ENCODE data around the gene TGFBR3.

The TGFBR3 gene

GRCh38 chr1:91829293-91830153 is 56.4 kb downstream of the TGFBR3 start:
- Histone ChIP-seq H3K9ac (ENCODE audit: low read length) (no peak overlapping the region), H3K4me3 (ENCODE audit: low read length) (no peak overlapping the region), H3K36me3 (ENCODE audit: control insufficient read depth, low read depth, low read length) (no peaks in the 10 kb centered on the region), H3K4me1 (ENCODE audit: control insufficient read depth, low read depth, low read length) (no peaks in the 10 kb centered on the region), H3K9me3 (ENCODE audit: control insufficient read depth, low read depth, low read length) (no peaks in the 10 kb centered on the region), H3K27ac (ENCODE audit: low read length) (no peak overlapping the region), H3K27me3 (ENCODE audit: control insufficient read depth, insufficient read depth, low read length) (no peaks in the 10 kb centered on the region)

GRCh38 chr1:91828583-91829281 is 57.2 kb downstream of the TGFBR3 start:
- Histone ChIP-seq H3K36me3 (ENCODE audit: control insufficient read depth, low read depth, low read length) (no peaks in the 10 kb centered on the region), H3K27ac (ENCODE audit: low read length) (no peak overlapping the region), H3K4me1 (ENCODE audit: control insufficient read depth, low read depth, low read length) (no peaks in the 10 kb centered on the region), H3K9ac (ENCODE audit: low read length) (no peak overlapping the region), H3K27me3 (ENCODE audit: control insufficient read depth, insufficient read depth, low read length) (no peaks in the 10 kb centered on the region), H3K9me3 (ENCODE audit: control insufficient read depth, low read depth, low read length) (no peaks in the 10 kb centered on the region), H3K4me3 (ENCODE audit: low read length) (no peak overlapping the region)

DNA sequence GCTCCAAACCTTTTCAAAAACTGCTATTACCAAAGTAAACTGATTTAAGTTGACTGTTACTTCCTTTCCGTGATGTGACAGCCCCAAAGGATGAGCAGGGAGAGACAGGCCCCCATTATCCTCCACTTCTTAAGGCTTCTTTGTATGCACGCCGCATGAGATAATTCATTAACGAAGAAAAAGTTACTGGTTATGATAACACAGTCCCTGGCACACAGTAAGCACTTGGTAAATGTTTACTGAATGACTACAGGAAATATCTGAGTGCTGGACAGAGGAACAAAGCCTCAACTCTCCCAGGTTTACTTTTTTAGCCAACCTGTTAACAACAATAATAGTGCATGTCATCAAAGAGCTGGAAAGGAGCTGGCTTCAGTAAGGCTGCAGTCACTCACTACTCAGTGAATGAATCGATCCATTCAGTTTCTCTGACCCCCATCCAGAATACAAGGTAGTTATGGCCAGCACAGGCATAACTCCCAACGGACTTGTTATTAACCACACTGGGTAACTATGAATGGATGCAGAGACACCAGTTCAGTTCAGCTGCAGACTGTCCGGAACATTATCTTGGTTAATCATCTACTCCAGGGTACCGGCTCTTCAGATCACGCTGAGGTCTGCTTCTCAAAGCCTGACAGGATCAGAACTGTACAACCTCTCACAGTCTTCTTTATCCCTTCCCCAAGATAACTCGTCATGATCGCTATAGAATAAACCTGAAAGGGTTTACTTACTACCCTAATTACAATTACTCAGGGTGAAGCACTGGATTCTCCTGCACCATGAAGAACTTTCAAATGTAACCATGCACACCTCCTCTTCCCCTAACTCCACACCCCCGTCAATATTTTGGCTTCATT is 58.3 kb downstream of the TGFBR3 start:
- Histone ChIP-seq H3K9me3 (ENCODE audit: control insufficient read depth, low read depth, low read length) (no peaks in the 10 kb centered on the region), H3K27me3 (ENCODE audit: control insufficient read depth, insufficient read depth, low read length) (no peaks in the 10 kb centered on the region), H3K36me3 (ENCODE audit: control insufficient read depth, low read depth, low read length) (no peaks in the 10 kb centered on the region), H3K4me1 (ENCODE audit: control insufficient read depth, low read depth, low read length) (no peaks in the 10 kb centered on the region), H3K9ac (ENCODE audit: low read length) (no peak overlapping the region), H3K27ac (ENCODE audit: low read length) (no peak overlapping the region), H3K4me3 (ENCODE audit: low read length) (no peak overlapping the region)

DNA sequence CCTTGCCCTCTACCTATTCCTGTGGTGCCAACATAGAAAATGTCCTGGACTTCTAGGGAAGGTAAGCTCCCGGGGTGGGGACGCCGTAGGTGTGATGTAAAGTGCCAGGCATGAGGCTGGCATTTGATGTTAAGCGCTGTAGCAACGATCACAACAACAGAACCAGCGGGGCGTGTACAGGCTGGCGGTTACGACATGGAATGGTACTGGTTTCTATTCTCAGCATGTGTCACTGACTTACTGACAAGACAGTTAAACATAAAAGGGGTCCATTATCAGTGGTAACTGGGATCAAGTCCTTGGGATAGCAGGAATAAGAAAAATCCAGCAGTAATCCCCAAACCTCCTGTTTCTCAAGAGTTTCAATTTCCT is 58.9 kb downstream of the TGFBR3 start:
- H3K9me3 ChIP-seq (ENCODE audit: control insufficient read depth, low read depth, low read length), result no peaks in the 10 kb centered on the region
- no peak overlapping the region for H3K9ac ChIP-seq (ENCODE audit: low read length)
- no peak overlapping the region for H3K27ac ChIP-seq (ENCODE audit: low read length)
- no peak overlapping the region for H3K4me3 ChIP-seq (ENCODE audit: low read length)
- no peaks in the 10 kb centered on the region for H3K27me3 ChIP-seq (ENCODE audit: control insufficient read depth, insufficient read depth, low read length)
- no peaks in the 10 kb centered on the region for H3K36me3 ChIP-seq (ENCODE audit: control insufficient read depth, low read depth, low read length)
- no peaks in the 10 kb centered on the region for H3K4me1 ChIP-seq (ENCODE audit: control insufficient read depth, low read depth, low read length)

- no peak overlapping the region for H3K4me3 ChIP-seq (ENCODE audit: low read length)
- no peak overlapping the region for H3K27ac ChIP-seq (ENCODE audit: low read length)
- H3K36me3 ChIP-seq (ENCODE audit: control insufficient read depth, low read depth, low read length), result no peaks in the 10 kb centered on the region
- H3K9ac ChIP-seq (ENCODE audit: low read length), result no peak overlapping the region
- H3K27me3 ChIP-seq (ENCODE audit: control insufficient read depth, insufficient read depth, low read length), result no peaks in the 10 kb centered on the region
- no peaks in the 10 kb centered on the region for H3K9me3 ChIP-seq (ENCODE audit: control insufficient read depth, low read depth, low read length)
- H3K4me1 ChIP-seq (ENCODE audit: control insufficient read depth, low read depth, low read length), result no peaks in the 10 kb centered on the region
Measured at GRCh38 chr1:91826649-91827048, 59.3 kb downstream of the TGFBR3 start.

GRCh38 chr1:91826248-91826647 is 59.7 kb downstream of the TGFBR3 start:
- Histone ChIP-seq H3K9ac (ENCODE audit: low read length) (no peak overlapping the region), H3K9me3 (ENCODE audit: control insufficient read depth, low read depth, low read length) (no peaks in the 10 kb centered on the region), H3K27me3 (ENCODE audit: control insufficient read depth, insufficient read depth, low read length) (no peaks in the 10 kb centered on the region), H3K4me3 (ENCODE audit: low read length) (no peak overlapping the region), H3K36me3 (ENCODE audit: control insufficient read depth, low read depth, low read length) (no peaks in the 10 kb centered on the region), H3K4me1 (ENCODE audit: control insufficient read depth, low read depth, low read length) (no peaks in the 10 kb centered on the region), H3K27ac (ENCODE audit: low read length) (no peak overlapping the region)

DNA sequence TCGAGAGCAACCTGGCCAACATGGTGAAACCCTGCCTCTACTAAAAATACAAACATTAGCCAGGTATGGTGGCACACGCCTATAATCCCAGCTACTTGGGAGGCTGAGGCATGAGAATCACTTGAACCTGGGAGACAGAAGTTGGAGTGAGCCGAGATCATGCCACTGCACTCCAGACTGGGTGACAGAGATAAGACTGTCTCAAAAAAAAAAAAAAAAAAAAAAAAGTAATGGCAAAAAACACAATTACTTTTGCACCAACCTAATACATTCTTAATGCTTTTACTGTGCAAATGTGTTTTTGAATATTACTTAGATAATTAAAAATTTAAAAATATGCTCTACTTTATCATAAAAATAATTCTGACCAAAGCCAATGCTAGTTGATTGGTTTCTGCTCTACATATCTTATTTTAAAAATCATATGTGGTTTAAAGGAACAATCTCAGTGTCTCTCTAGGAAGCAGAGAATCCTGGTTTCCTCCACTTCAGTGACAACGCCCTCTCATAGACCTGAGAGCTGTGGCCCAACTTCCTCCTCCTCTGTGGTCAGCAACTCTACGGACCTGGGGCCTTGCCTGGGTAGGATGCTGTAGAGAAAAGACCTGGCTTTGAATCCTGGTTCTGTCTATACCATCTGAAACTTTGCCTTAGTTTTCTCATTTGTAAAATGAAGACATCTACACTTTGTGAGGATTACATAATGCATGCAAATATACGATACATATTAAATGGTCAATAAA is 64.7 kb downstream of the TGFBR3 start:
- Histone ChIP-seq H3K27ac (ENCODE audit: low read length) (no peak overlapping the region), H3K4me1 (ENCODE audit: control insufficient read depth, low read depth, low read length) (peaks cover 13% of the 10 kb centered on the region), H3K9me3 (ENCODE audit: control insufficient read depth, low read depth, low read length) (no peaks in the 10 kb centered on the region), H3K36me3 (ENCODE audit: control insufficient read depth, low read depth, low read length) (no peaks in the 10 kb centered on the region), H3K4me3 (ENCODE audit: low read length) (no peak overlapping the region), H3K27me3 (ENCODE audit: control insufficient read depth, insufficient read depth, low read length) (no peaks in the 10 kb centered on the region), H3K9ac (ENCODE audit: low read length) (no peak overlapping the region)

DNA sequence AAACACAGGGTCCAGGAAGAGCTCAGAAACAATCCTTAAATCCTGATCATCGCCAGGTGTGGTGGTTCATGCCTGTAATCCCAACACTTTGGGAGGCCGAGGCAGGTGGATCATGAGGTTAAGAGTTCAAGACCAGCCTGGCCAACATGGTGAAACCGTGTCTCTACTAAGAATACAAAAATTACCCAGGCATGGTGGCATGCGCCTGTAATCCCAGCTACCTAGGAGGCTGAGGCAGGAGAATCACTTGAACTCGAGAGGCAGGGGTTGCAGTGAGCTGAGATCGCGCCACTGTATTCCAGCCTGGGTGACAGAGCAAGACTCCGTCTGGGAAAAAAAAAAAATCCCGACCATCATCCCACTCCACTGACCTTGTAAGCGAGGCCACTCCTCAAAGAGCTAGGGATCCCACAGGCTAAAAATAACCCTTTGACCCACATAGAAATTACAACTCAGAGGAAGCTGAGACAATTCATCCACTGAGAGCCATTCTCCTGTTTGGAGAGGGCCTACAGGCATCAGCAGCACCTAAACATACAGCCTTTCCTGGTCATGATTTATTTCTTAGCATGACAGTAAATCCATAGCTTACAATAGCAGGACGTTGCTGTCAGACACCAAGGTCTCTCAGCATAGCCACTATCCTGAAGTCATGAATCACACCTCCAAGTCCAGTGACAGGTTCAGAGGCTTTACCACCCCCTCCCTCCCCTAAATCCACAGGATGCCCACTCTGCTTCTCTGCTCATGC is 66.7 kb downstream of the TGFBR3 start:
- Histone ChIP-seq H3K36me3 (ENCODE audit: control insufficient read depth, low read depth, low read length) (no peaks in the 10 kb centered on the region), H3K27ac (ENCODE audit: low read length) (no peak overlapping the region), H3K9me3 (ENCODE audit: control insufficient read depth, low read depth, low read length) (no peaks in the 10 kb centered on the region), H3K4me1 (ENCODE audit: control insufficient read depth, low read depth, low read length) (peaks cover 13% of the 10 kb centered on the region), H3K4me3 (ENCODE audit: low read length) (no peak overlapping the region), H3K9ac (ENCODE audit: low read length) (no peak overlapping the region), H3K27me3 (ENCODE audit: control insufficient read depth, insufficient read depth, low read length) (no peaks in the 10 kb centered on the region)

DNA sequence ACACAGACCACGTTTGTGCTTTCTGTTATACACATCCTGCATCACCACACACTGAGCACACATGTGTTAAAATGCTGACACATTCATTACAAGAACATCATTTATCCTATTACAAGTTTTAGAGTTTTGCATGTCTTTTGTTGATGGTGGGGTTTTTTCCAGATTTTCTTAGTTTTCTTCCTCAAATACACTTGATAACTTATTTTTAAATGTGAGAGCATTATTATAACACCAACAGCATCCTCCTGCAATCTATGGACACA is 67.3 kb downstream of the TGFBR3 start:
- Histone ChIP-seq H3K9ac (ENCODE audit: low read length) (no peak overlapping the region), H3K4me1 (ENCODE audit: control insufficient read depth, low read depth, low read length) (peaks cover 13% of the 10 kb centered on the region), H3K9me3 (ENCODE audit: control insufficient read depth, low read depth, low read length) (no peaks in the 10 kb centered on the region), H3K27me3 (ENCODE audit: control insufficient read depth, insufficient read depth, low read length) (no peaks in the 10 kb centered on the region), H3K36me3 (ENCODE audit: control insufficient read depth, low read depth, low read length) (no peaks in the 10 kb centered on the region), H3K4me3 (ENCODE audit: low read length) (no peak overlapping the region), H3K27ac (ENCODE audit: low read length) (no peak overlapping the region)

- H3K36me3 ChIP-seq (ENCODE audit: control insufficient read depth, low read depth, low read length), result no peaks in the 10 kb centered on the region
- H3K9ac ChIP-seq (ENCODE audit: low read length), result no peak overlapping the region
- no peak overlapping the region for H3K4me3 ChIP-seq (ENCODE audit: low read length)
- no peaks in the 10 kb centered on the region for H3K27me3 ChIP-seq (ENCODE audit: control insufficient read depth, insufficient read depth, low read length)
- peaks cover 13% of the 10 kb centered on the region for H3K4me1 ChIP-seq (ENCODE audit: control insufficient read depth, low read depth, low read length)
- H3K27ac ChIP-seq (ENCODE audit: low read length), result no peak overlapping the region
- H3K9me3 ChIP-seq (ENCODE audit: control insufficient read depth, low read depth, low read length), result no peaks in the 10 kb centered on the region
Measured at GRCh38 chr1:91817211-91817905, 68.6 kb downstream of the TGFBR3 start.

Measured in iPS-18a (cell line).